ENCODE results near the gene SCNM1.
"Not testable (repeated sequence)": the region's sequence is repeated elsewhere in the genome, so short reads cannot be mapped to it uniquely, and the experiment has no call there.

Gene SCNM1

GRCh38 chr1:151146412-151147131 lies 19.4 kb upstream of the SCNM1 start, which contains the start of gene SEMA6C:
SEMA6C (minus strand) TSS chr1:151146631; CDS start chr1:151142621, 4,010 bp downstream.
- DNase-seq (ENCODE audit: low spot score), result peak; percentile 83

- DNase-seq (ENCODE audit: low spot score), result no peak
Measured at GRCh38 chr1:151147132-151147503, 18.8 kb upstream of the SCNM1 start.

- no peak for DNase-seq (ENCODE audit: low spot score)
Measured at GRCh38 chr1:151147665-151148064, 18.3 kb upstream of the SCNM1 start.

- no peak for DNase-seq (ENCODE audit: low spot score)
Measured at GRCh38 chr1:151156515-151156819, 9.5 kb upstream of the SCNM1 start, which contains the start of gene TNFAIP8L2. TNFAIP8L2 (plus strand) TSS chr1:151156649; CDS start chr1:151158698, 2,049 bp downstream.

GRCh38 chr1:151157067-151157531 lies 8.8 kb upstream of the SCNM1 start:
- DNase-seq (ENCODE audit: low spot score), result no peak

GRCh38 chr1:151158326-151158725 lies 7.6 kb upstream of the SCNM1 start:
- DNase-seq (ENCODE audit: low spot score), result no peak

GRCh38 chr1:151158751-151159251 lies 7.1 kb upstream of the SCNM1 start:
- no peak for DNase-seq (ENCODE audit: low spot score)

GRCh38 chr1:151159373-151159772 lies 6.6 kb upstream of the SCNM1 start:
- DNase-seq (ENCODE audit: low spot score), result no peak

GRCh38 chr1:151164732-151165280 lies 1.1 kb upstream of the SCNM1 start:
- DNase-seq (ENCODE audit: low spot score), result no peak

- peak; percentile 48 for DNase-seq (ENCODE audit: low spot score)
Measured at GRCh38 chr1:151165281-151165737, 635 bp upstream of the SCNM1 start.

GRCh38 chr1:151166505-151166956 lies 587 bp downstream of the SCNM1 start:
- DNase-seq (ENCODE audit: low spot score), result peak; percentile 57

- no peak for DNase-seq (ENCODE audit: low spot score)
Measured at GRCh38 chr1:151167116-151167515, 1.2 kb downstream of the SCNM1 start.

GRCh38 chr1:151171190-151171589 lies 5.2 kb downstream of the SCNM1 start:
- no peak for DNase-seq (ENCODE audit: low spot score)

GRCh38 chr1:151175041-151175741 lies 9.2 kb downstream of the SCNM1 start:
- no peak for DNase-seq (ENCODE audit: low spot score)

- DNase-seq (ENCODE audit: low spot score), result no peak
Measured at GRCh38 chr1:151175863-151176262, 9.9 kb downstream of the SCNM1 start, which contains the start of gene TMOD4. TMOD4 (minus strand) TSS chr1:151175981; CDS start chr1:151174875, 1,106 bp downstream.

GRCh38 chr1:151176514-151177045 lies 10.6 kb downstream of the SCNM1 start:
- DNase-seq (ENCODE audit: low spot score), result no peak

- DNase-seq (ENCODE audit: low spot score), result no peak
Measured at GRCh38 chr1:151184211-151184610, 18.3 kb downstream of the SCNM1 start.

GRCh38 chr1:151187205-151187604 lies 21.3 kb downstream of the SCNM1 start:
- DNase-seq (ENCODE audit: low spot score), result no peak

- not testable (repeated sequence) for DNase-seq (ENCODE audit: low spot score)
Measured at GRCh38 chr1:151188667-151189066, 22.7 kb downstream of the SCNM1 start.

- peak; percentile 93 for DNase-seq (ENCODE audit: low spot score)
Measured at GRCh38 chr1:151189637-151190445, 23.9 kb downstream of the SCNM1 start, which contains the start of gene VPS72. VPS72 (minus strand) TSS chr1:151190197; CDS start chr1:151190121, 76 bp downstream.

GRCh38 chr1:151192047-151192446 lies 26.1 kb downstream of the SCNM1 start:
- no peak for DNase-seq (ENCODE audit: low spot score)
